HepG2 (cell line): ENCODE data around the gene MYO7A. TPM values are rescaled to one million over a fixed set of nuclear protein-coding genes. Genes with fewer than 3 reads are reported as not detected.

Source experiments
- ATAC-seq: fragments of 200-7000 bp; cut with Tn5 transposase; 3 replicates; pipeline ENCODE4 v1.9.1; 2020; ENCODE audit warnings: mild to moderate bottlenecking, moderate library complexity
- BruUV-seq: library from RNA; stranded (reverse); fragments of 400-500 nt; replicated peaks from 2 replicates; lab custom pipeline; 2021; lab: Mats Ljungman, UMichigan
- CTCF ChIA-PET: fragments of 300-600 bp; formaldehyde crosslinking; extraction: SDS; loops from one replicate; lab custom pipeline; 2021; ENCODE audit warnings: low total read pairs, inconsistent platforms, low intra/inter-chr PET ratio; lab: Yijun Ruan, JAX
- POLR2A ChIA-PET: fragments of 350-600 bp; sonication (Branson Sonifier 250); formaldehyde crosslinking; loops from one replicate; lab custom pipeline; 2020; ENCODE audit warnings: antibody characterized with exemption, inconsistent platforms; lab: Yijun Ruan, JAX
- DNase-seq: peaks from one replicate; pipeline ENCODE4 v3.0.0-alpha.2; 2015; ENCODE audit warnings: low spot score
- FAIRE-seq: peaks from 3 replicates; lab custom pipeline; 2011; peaks lifted over from hg19 to GRCh38; lab: Jason Lieb, UNC
- H2AFZ ChIP-seq: one replicate; pipeline ENCODE4 v1.6.1; 2011; ENCODE audit warnings: low read length, inconsistent platforms
- H3K27ac ChIP-seq: fragments of 300-600 bp; 3 replicates; pipeline ENCODE4 v1.8.0; 2011; ENCODE audit warnings: mixed run types, mild to moderate bottlenecking, mixed read lengths, low read length, inconsistent platforms; ENCODE audit not compliant: insufficient read depth; ENCODE audit errors: extremely low read length
- H3K27me3 ChIP-seq, 2 experiments: fragments of 200-600 bp in 1 of 2; 2 replicates in 1 of 2; 3 replicates in 1 of 2; pipeline versions ENCODE4 v1.6.0 to v1.8.0; 2011; ENCODE audit warnings: low read length in 2 of 2, mild to moderate bottlenecking in 2 of 2, moderate library complexity in 2 of 2, inconsistent platforms in 1 of 2; ENCODE audit not compliant: insufficient read depth in 2 of 2, control insufficient read depth in 1 of 2
- H3K36me3 ChIP-seq, 2 experiments: fragments of 200-600 bp in 1 of 2; replicated peaks in 1 of 2; 2 replicates in 1 of 2; 3 replicates in 1 of 2; pipeline versions ENCODE4 v1.5.1 to v1.8.0; 2011; ENCODE audit warnings: low read length in 2 of 2, inconsistent platforms in 1 of 2; ENCODE audit not compliant: insufficient read depth in 2 of 2, control insufficient read depth in 1 of 2
- H3K4me1 ChIP-seq: 2 replicates; pipeline ENCODE4 v1.5.1; 2012; ENCODE audit warnings: low read length, inconsistent platforms; ENCODE audit not compliant: insufficient read depth
- H3K4me2 ChIP-seq: 2 replicates; pipeline ENCODE4 v1.6.0; 2011; ENCODE audit warnings: low read depth, low read length, inconsistent platforms
- H3K4me3 ChIP-seq, 3 experiments: fragments of 200-600 bp in 1 of 3; sonication (generic), shearing (Covaris generic) in 1 of 3; replicated peaks in 1 of 3; 2 replicates each; pipeline ENCODE4 v1.5.1; 2011 to 2016; ENCODE audit warnings: low read length in 3 of 3, inconsistent platforms in 2 of 3, low read depth in 2 of 3, mild to moderate bottlenecking in 2 of 3, control low read depth in 1 of 3, mixed read lengths in 1 of 3; ENCODE audit not compliant: insufficient read depth in 1 of 3
- H3K79me2 ChIP-seq: one replicate; pipeline ENCODE4 v1.6.1; 2011; ENCODE audit warnings: low read length, inconsistent platforms; ENCODE audit not compliant: insufficient read depth
- H3K9ac ChIP-seq: 2 replicates; pipeline ENCODE4 v1.6.0; 2011; ENCODE audit warnings: mild to moderate bottlenecking, low read depth, low read length, inconsistent platforms; ENCODE audit not compliant: insufficient read depth
- H3K9me3 ChIP-seq: 2 replicates; pipeline ENCODE4 v1.5.1; 2012; ENCODE audit warnings: mild to moderate bottlenecking, low read length
- H4K20me1 ChIP-seq: 2 replicates; pipeline ENCODE4 v1.6.0; 2011; ENCODE audit warnings: inconsistent platforms, mild to moderate bottlenecking, low read length, moderate library complexity; ENCODE audit not compliant: insufficient read depth
- NCOA5 ChIP-seq: sonication (generic); formaldehyde crosslinking; IDR thresholded peaks from 2 replicates; pipeline ENCODE4 v1.4.0; 2020; ENCODE audit warnings: missing genetic modification reagents
- REPIN1 ChIP-seq: sonication (generic); formaldehyde crosslinking; IDR thresholded peaks from 2 replicates; pipeline ENCODE4 v1.8.0; 2022; ENCODE audit warnings: missing genetic modification reagents, low read depth, mild to moderate bottlenecking, borderline replicate concordance
- ZNF430 ChIP-seq: sonication (generic); formaldehyde crosslinking; IDR thresholded peaks from 2 replicates; pipeline ENCODE4 v1.9.0; 2021; ENCODE audit warnings: mild to moderate bottlenecking, missing genetic modification reagents
- ZNF687 ChIP-seq: sonication (generic); formaldehyde crosslinking; IDR thresholded peaks from 2 replicates; pipeline ENCODE4 v1.5.1; 2020; ENCODE audit warnings: mild to moderate bottlenecking, missing genetic modification reagents, moderate library complexity
- ZNF720 ChIP-seq: sonication (generic); formaldehyde crosslinking; IDR thresholded peaks from 2 replicates; pipeline ENCODE4 v1.4.0; 2020; ENCODE audit warnings: missing genetic modification reagents
- ZNF781 ChIP-seq: sonication (generic); formaldehyde crosslinking; IDR thresholded peaks from 2 replicates; pipeline ENCODE4 v1.5.1; 2020; ENCODE audit warnings: borderline replicate concordance, mild to moderate bottlenecking, missing genetic modification reagents; ENCODE audit errors: not compliant biosample characterization
- WGBS: methylation state at CpG from one replicate; pipeline ENCODE4 v1.1.6; 2017; ENCODE audit warnings: low lambda C conversion rate; 5-methylcytosine and 5-hydroxymethylcytosine counted together
- in situ Hi-C: cut with HindIII; loops from 2 replicates; pipeline ENCODE4 v1.10.0; 2017; ENCODE audit warnings: low pct_unique_long_range_greater_than_20kb; ENCODE audit not compliant: extremely low pct_ligation_motif_present
- intact Hi-C: fragments of 100-400 bp; cut with micrococcal nuclease; formaldehyde crosslinking; loops from one replicate; pipeline ENCODE4 v1.10.0; 2022; ENCODE audit not compliant: unreplicated experiment
- polyA plus RNA-seq, 8 experiments: library from polyadenylated mRNA; depleted of rRNA in 3 of 8; stranded (reverse) in 7 of 8; unstranded in 1 of 8; fragments of >200 nt; fragmentation: Illumina TruSeq in 4 of 8; extraction: Trizol in 4 of 8; gene quantifications; 2 replicates each; pipeline versions ENCODE4 v1.2.1 to v1.2.3, GENCODE V29; 2011 to 2016; ENCODE audit warnings: low read depth in 4 of 8, missing spikeins in 1 of 8, mixed read lengths in 1 of 8; ENCODE audit not compliant: insufficient read depth in 1 of 8
- total RNA-seq, 5 experiments: library from RNA; depleted of rRNA; stranded (reverse); fragments of >200 nt; fragmentation: Illumina TruSeq; extraction: Trizol; gene quantifications; 2 replicates each; pipeline ENCODE4 v1.2.3, GENCODE V29; 2016; ENCODE audit warnings: low read depth in 1 of 5
- TF ChIP-seq, protein P1 (sequence below): sonication (generic); formaldehyde crosslinking; IDR thresholded peaks from 2 replicates; pipeline ENCODE4 v1.5.0; 2020; ENCODE audit warnings: mild to moderate bottlenecking, missing genetic modification reagents, borderline replicate concordance

MYO7A gene
- total and polyA plus RNA-seq, 2 of the 13 experiments (the other 11 are each of a cell fraction or from before 2014, with no cell fraction given) = 7.5 to 10.0 TPM

- 51% methylated on average over 6 of the region's 11 CpGs for WGBS
- Histone ChIP-seq H3K4me1 (peaks cover 39% of the 10 kb centered on the region), H4K20me1 (no peaks in the 10 kb centered on the region), H3K36me3 (no peaks in the 10 kb centered on the region), H3K4me3 (no peak overlapping the region), H3K9ac (no peak overlapping the region), H3K79me2 (no peaks in the 10 kb centered on the region), H3K27ac (no peak overlapping the region), H3K4me2 (no peak overlapping the region), H3K27me3 (no peaks in the 10 kb centered on the region; a peak in 2 of 5 replicates), H3K9me3 (no peaks in the 10 kb centered on the region), H2AFZ (no peak overlapping the region)
- CTCF ChIA-PET = interaction anchor here (4.2 kb wide), 1 partner anchor 41 kb away, joined by 85 read pairs; no protein-coding TSS in a partner anchor
- TF ChIP-seq, protein P1, sequence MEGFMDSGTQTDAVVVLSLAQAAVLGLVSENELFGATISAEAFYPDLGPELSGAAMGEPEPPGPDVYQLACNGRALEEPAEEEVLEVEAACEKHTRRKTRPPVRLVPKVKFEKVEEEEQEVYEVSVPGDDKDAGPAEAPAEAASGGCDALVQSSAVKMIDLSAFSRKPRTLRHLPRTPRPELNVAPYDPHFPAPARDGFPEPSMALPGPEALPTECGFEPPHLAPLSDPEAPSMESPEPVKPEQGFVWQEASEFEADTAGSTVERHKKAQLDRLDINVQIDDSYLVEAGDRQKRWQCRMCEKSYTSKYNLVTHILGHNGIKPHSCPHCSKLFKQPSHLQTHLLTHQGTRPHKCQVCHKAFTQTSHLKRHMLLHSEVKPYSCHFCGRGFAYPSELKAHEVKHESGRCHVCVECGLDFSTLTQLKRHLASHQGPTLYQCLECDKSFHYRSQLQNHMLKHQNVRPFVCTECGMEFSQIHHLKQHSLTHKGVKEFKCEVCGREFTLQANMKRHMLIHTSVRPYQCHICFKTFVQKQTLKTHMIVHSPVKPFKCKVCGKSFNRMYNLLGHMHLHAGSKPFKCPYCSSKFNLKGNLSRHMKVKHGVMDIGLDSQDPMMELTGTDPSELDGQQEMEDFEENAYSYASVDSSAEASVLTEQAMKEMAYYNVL (CRISPR knock-in tag) = no peak
- ATAC-seq (no peak), DNase-seq (no peak), FAIRE-seq (no peak)
- POLR2A ChIA-PET = no interaction called here
- in situ Hi-C loops = no loop called here
- BruUV-seq = no TSS peak
- intact Hi-C loops = no loop called here
These were observed 39.6 kb upstream of the MYO7A start for GRCh38 chr11:77088236-77089003.

GRCh38 chr11:77089004-77089545 lies 39.0 kb upstream of the MYO7A start:
- BruUV-seq = no TSS peak
- no peak overlapping the region for H3K9ac ChIP-seq
- H3K27me3 ChIP-seq = no peaks in the 10 kb centered on the region; a peak in 2 of 5 replicates
- no peaks in the 10 kb centered on the region for H3K79me2 ChIP-seq
- no peak for FAIRE-seq
- H3K9me3 ChIP-seq = no peaks in the 10 kb centered on the region
- in situ Hi-C loops = no loop called here
- no peak overlapping the region for H3K4me2 ChIP-seq
- POLR2A ChIA-PET = no interaction called here
- no peak for DNase-seq
- no peak for ATAC-seq
- no peak overlapping the region for H3K27ac ChIP-seq
- intact Hi-C loops = no loop called here
- CTCF ChIA-PET = interaction anchor here (4.2 kb wide), 1 partner anchor 42 kb away, joined by 85 read pairs; no protein-coding TSS in a partner anchor
- no peak overlapping the region for H3K4me3 ChIP-seq
- no peaks in the 10 kb centered on the region for H4K20me1 ChIP-seq
- H2AFZ ChIP-seq = no peak overlapping the region
- peaks cover 33% of the 10 kb centered on the region for H3K4me1 ChIP-seq
- 72% methylated on average over 3 of the region's 3 CpGs for WGBS
- H3K36me3 ChIP-seq = no peaks in the 10 kb centered on the region
- TF ChIP-seq NCOA5 (CRISPR knock-in tag) (no peak), ZNF430 (no peak), ZNF720 (CRISPR knock-in tag) (no peak), ZNF781 (CRISPR knock-in tag) (no peak), ZNF687 (CRISPR knock-in tag) (no peak), REPIN1 (CRISPR knock-in tag) (no peak)
